Posterior vena cava (tissue), 2 donors: Measurements from ENCODE around the gene NRCAM. TPM values are rescaled to one million over a fixed set of nuclear protein-coding genes. Genes with fewer than 3 reads are reported as not detected.

ENCODE experiments used
- DNase-seq: peaks from one replicate; pipeline ENCODE4 v3.0.0-alpha.2; 2020; ENCODE audit warnings: low spot score
- intact Hi-C, 2 donors: fragments of 100-400 bp; cut with DNase I; formaldehyde crosslinking; loops; one replicate each; pipeline versions ENCODE4 v1.14.1 to v1.14.2; 2022 to 2023
- total RNA-seq, 2 donors: library from RNA; stranded (reverse); fragmentation: NEBNext Ultra II Directional; extraction: Animal tissue kit (Norgen Biotek cat#: 25700); gene quantifications; one replicate each; pipeline ENCODE4 v1.2.1, GENCODE V29; 2021
- donor health status: DM: yes; HTN: yes; CAD: no.
- donor health status: DM: yes; HTN: yes; CAD: no.

The NRCAM gene
- total RNA-seq, 2 donors from 2014 or later = 1.5 to 1.7 TPM

GRCh38 chr7:108244110-108244509 is 212.1 kb downstream of the NRCAM start:
- intact Hi-C loops = no loop called here
- no peak for DNase-seq

DNA sequence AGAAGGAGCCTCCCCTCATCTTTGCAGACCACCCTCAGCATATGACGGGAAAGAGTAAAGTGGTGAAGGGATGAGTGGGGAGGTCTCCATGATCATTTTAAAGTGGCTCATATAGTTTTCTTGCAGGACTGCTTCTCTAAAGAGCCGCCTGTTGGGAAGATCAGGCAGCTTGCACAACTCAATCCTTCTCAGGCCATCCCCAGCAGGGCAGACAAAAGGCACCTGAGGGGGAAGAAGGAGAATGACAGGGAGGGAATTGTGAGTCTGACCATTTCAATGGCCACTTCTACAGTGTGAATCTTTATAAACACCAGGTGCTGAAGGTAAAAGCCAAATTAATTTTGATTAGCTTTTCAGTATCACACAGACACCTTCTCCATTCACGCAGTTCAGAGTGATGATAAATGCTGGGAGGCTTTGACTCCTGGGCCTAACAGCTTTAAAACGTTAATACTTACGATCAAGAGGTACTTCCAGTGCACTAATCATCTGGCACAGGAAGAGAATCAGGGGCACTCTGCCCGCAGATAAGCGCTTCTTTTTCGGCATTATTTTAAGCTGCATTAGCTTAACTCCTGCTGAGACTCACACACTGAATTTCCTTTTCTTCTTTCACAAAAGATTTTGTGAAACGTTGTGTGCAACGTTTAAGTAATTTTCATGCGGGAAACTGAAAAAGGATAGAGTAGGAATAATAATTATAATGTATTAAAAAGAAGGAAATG is 216.6 kb downstream of the NRCAM start:
- DNase-seq = no peak
- intact Hi-C loops = no loop called here

DNA sequence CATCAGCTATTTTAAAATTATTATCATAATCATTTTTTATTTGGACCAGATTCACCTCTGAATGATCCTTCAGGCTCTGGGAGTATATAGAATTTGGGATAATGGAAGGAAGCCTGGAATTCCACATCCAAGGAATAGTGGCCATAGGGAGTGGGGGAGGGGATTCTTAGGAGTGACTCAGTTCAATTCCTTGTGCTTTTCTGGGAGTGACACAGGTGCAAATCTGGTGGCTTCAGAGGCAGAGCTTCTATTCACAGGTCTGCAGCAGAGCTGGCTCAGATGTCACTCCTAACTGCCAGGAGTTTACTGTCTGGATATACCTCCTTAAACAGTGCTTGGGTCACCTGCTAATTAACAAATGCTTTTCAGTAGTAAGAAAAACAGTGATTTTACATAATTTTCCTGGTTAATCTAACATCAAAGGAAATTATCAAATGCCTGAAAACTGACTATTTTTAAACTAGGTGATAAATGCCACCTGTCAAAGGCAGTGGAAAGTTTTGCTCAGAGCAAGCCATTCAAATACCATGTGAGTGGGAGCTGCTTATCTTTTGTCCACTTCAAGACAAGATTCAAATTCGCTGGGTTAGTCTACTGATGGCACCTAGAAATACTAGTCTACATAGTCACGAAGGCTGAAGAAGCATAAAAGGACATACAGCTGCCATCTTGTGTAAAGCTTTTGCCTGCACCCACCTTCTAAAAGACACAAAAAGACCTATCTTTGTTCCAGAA is 219.4 kb downstream of the NRCAM start:
- DNase-seq = no peak

GRCh38 chr7:108235451-108236061 is 220.7 kb downstream of the NRCAM start:
- no peak for DNase-seq
- intact Hi-C loops = no loop called here

More for the DNA sequence above, 219.4 kb downstream of the NRCAM start:
- intact Hi-C loops = no loop called here

DNA sequence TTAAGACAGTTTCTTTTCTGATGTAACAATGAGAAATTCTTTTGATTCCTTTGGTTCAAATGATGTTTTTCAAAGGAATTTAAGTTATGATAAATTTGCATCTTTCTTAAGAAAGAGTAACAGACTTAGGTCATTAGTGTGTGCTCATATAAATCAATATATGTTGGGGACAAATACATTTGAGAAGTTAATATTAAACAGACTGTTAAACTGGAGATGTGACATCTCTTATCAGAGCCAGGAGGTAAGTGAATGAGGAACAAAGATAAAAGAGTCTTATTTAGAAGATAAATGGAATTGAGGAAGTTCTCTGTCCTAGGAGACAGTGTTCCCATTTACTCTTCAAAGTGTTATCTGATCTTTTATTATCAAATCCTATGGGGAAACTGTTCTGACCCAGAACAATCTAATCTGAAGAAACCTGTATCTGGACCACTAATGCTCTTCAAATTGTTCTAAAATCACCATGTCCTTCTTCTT is 221.2 kb downstream of the NRCAM start:
- intact Hi-C loops = no loop called here
- DNase-seq = no peak

GRCh38 chr7:108234281-108234680 is 222.0 kb downstream of the NRCAM start:
- DNase-seq = no peak
- intact Hi-C loops = no loop called here

GRCh38 chr7:108232076-108232475 is 224.2 kb downstream of the NRCAM start:
- DNase-seq = no peak
- intact Hi-C loops = no loop called here

DNA sequence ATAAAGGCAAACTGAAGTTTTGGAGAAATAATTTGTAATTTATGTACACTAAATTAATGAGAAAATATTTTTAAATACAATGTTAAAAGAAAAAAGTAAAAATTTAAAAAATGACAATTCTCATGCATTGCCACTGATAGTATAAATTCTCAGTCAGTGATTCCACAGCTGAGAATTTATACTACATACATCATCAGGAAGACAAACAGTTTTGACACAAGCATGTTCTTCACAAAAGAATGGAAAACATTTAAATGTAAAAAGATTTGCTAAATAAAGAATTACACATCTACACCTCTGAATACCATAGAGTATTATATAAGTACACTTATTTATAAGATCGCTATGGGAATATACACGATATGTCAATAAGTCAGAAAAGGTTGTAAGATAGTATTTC is 225.0 kb downstream of the NRCAM start:
- intact Hi-C loops = no loop called here
- no peak for DNase-seq

DNA sequence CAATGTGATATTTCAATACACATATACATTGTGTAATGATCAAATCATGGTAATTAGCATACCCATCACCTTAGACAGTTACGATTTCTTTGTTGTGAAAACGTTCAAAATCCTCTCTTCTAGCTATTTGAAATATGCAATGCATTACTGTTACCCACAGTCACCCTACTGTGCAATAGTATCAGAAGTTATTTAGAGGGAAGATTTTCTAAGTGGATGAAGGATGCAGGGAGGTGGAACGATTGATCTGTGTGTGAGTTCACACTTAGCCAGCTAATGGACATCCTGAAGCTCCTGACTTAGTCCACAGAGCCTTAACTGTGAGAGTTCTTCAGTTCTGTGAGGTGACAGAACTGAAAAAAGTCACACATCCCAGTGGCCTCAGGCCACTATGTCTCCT is 228.9 kb downstream of the NRCAM start:
- no peak for DNase-seq
- intact Hi-C loops = no loop called here

DNA sequence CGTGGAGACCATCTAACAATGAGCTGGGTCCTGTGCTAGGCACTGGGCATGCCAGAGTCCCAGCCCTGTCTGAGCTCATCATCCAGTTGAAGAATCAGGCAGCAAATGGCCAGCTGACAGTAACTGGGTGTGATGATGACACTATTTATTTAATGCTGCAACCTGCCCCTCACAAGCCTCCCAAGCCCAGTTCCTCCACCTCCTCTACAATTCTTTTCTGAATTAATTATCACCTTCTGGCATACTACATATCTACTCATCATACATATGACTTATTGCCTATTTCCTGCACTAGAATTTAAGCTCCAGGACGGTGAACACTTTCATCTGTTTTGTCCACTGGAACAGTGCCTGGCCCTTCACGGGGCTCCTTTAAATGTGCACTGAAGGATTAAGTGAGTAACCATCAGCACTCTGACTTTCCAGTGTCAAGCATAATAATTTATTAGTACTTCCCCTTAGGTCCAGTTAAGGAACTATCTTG is 229.4 kb downstream of the NRCAM start:
- intact Hi-C loops = no loop called here
- no peak for DNase-seq

GRCh38 chr7:108225531-108226181 is 230.6 kb downstream of the NRCAM start:
- no peak for DNase-seq
- intact Hi-C loops = no loop called here

DNA sequence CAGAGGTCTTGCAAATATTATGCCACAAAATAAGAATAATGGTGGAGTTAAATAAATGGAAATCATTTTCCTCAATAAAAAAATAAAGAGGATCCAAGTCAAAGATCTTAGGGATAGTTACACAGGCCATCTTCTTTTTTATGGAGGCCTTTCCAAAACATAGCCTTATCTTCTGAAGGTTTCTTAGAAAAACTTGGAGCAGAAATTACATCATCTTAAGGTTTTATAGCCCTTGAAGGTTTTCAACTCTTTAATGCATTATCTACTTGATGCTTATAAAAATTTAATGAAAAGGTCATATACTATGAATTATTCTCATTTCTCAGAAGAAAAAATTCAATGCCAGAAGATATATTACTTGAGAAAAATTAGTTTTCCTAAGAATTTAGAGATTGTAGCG is 231.8 kb downstream of the NRCAM start:
- intact Hi-C loops = no loop called here
- DNase-seq = no peak

DNA sequence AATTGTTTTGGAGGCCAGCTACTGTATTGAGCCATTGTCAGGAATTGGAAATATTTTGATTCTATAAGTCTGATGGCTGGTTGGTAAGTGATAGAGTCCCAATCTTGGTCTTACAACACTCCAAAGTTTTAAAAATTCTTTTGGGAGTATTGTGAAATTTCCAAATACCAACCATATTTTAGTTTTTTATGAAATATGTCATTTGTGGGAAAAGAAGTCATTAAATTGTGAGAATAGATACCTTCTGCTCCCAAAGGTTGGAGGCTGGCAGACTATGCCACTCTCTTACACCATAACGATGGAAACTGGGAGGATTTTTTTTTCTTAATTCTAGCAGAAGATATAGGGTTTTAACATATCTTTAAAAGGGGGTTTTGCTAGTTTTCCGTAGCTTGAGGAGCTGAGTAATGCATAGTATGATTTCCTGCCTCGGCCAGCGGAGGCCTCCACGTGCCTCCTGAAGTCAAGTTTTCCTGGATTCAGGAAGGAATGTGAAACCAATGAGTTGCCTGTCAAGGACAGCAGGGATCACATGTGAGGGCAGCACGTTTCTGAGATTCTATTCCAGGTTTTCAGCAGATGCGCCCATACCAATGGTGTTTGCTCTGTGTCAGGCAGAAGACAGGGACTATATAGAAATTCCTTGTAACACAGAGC is 233.9 kb downstream of the NRCAM start:
- DNase-seq = no peak
- intact Hi-C loops = no loop called here

GRCh38 chr7:108211382-108212201 is 244.6 kb downstream of the NRCAM start:
- DNase-seq = no peak
- intact Hi-C loops = no loop called here

GRCh38 chr7:108210796-108211195 is 245.4 kb downstream of the NRCAM start:
- DNase-seq = no peak
- intact Hi-C loops = no loop called here

- intact Hi-C loops = no loop called here
- DNase-seq = no peak
These were observed 250.9 kb downstream of the NRCAM start for GRCh38 chr7:108205311-108205710.

GRCh38 chr7:108204281-108204796 is 251.9 kb downstream of the NRCAM start:
- intact Hi-C loops = no loop called here
- no peak for DNase-seq

DNA sequence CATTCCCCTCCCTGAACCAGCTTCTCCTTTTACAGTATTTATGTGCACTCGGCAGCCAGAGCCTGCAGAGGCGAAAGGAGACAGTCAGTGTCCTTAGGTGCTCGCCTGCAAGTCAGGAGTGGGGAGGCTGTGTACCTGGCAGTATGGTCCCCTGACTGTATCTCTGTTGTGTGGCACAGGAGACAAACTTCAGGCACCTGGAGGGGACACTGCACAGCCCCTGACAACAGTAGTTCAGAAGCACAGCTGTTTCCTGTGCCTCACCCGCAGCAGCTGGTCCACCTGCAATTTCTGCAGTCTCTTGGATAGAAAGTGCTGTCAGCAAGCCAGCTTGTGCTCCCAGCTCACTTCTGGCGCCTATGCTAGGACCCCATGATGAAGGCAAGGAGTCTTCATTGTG is 252.7 kb downstream of the NRCAM start:
- intact Hi-C loops = no loop called here
- DNase-seq = no peak
